Eye (tissue), 1 donor: Measurements from ENCODE around the gene HMGN4.
"Not testable (repeated sequence)": the region's sequence is repeated elsewhere in the genome, so short reads cannot be mapped to it uniquely, and the experiment has no call there.

Source experiments
- DNase-seq: peaks from one replicate; pipeline ENCODE4 v3.0.0-alpha.2; 2015

Gene HMGN4

DNA sequence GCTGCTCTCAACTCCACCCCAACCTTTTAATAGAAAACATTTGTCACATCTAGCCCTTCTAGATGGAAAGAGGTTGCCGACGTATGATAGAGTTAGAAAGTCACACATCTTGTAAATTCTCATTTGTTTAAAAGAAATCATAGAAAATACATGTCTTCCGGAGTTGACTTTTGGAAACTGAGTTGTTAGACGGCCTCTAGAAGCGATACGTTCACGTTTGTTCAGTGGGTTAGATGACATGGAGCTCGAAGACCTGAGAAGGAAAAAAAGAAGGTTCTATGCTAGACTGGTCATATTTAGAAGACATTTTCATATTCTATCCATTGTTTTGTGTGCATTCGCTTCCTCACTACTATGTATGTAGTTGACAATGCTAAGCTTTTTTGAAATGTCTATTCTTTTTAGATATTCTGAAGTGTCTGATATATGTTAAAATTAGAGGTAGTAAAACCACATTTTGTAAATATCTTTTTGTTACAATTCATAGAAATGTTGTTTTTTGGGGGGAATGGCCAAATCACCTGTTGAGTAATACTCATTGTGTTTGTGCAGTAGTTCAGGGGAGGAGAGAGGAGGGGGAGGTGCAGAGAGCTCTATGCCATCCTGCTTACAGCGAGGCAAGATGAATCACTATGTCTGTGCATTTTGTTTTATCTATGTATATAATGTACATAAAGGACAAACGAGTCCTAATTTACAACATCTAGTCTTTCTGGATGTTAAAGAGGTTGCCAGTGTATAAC lies 15.5 kb upstream of the HMGN4 start:
- DNase-seq: peak; percentile 42

DNA sequence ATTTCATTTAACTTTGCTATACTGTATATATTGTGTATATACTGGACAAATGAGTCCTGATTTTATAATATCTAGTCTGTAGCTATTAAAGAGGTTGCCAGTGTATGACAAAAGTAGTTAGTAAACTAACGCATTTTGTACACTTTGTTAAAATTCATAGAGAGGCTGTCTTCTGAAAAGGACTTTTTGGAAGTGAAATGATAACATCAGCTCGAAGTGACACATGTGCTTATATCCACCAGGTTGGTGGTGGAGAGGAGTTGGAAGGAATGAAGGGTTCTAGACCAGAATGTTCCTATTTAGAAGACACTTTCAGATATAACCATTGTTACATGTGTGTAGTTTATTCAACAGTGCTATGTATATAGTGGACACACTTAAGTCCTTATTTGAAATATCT lies 13.9 kb upstream of the HMGN4 start:
- not testable (repeated sequence) for DNase-seq

DNA sequence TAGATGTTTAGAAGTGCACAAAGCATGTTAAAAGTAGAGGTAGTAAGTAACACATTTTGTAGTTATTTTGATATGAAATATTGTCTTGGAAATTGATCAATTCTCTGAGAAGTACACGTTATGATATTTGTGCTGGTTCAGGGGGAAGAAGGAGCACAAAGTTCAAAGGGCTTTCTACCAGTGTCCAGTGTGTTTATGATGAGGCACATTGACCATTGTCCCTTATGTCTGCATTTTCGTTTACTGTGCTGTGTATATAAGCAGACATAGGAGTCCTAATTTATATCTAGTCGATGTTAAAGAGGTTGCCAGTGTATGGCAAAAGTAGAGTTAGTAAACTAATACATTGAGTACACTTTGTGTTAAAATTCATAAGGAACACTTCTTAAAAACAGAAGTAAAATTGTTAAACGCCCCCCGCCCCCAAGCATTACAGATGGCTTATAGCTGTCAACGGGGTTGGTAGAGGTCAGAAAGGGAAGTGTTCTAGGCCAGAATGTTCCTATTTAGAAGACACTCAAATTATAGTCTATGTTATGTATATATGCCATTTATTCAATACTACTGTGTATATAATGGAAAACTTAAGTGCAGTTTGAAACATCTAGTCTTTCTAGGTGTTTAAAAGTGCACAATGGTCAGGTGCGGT lies 13.3 kb upstream of the HMGN4 start:
- DNase-seq: no peak

GRCh38 chr6:26525838-26526237 lies 12.3 kb upstream of the HMGN4 start:
- DNase-seq: no peak

GRCh38 chr6:26526928-26527327 lies 11.2 kb upstream of the HMGN4 start:
- DNase-seq: no peak

DNA sequence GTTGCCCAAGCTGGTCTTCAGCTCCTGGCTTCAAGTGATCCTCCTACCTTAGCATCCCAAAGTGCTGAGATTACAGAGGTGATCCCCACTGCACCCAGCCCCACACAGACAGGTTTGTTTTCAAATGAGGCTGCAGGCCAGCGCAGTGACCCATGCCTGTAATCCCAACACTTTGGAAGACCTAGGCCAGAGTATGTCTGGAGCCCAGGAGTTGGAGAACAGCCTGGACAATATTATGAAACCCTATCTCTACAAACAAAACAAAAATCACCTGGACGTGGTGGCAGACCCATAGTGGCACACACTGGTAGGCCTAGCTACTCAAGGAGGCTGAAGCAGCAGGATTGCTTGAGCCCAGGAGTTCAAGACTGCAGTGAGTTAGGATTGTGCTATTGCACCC lies 8.0 kb upstream of the HMGN4 start:
- no peak for DNase-seq

DNA sequence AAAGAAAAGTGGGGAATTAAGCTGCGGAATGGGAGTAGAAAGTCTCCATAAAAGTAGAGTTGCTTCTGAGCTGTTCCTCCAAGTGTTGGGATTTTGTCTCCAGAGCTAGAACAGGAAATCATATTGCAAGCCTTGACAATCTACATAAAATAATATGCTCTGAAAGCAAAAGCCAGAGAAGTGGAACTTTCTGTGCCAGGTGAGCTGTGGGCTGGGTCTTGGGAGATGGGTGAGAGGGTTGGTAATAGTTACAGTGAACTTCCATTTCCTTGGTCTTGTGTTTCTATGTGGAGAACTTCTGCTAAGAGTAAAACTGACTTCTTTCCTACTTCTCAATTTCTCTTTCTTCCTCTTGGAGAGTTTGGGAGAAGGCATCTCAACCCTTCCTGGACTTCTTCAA lies 6.3 kb upstream of the HMGN4 start:
- no peak for DNase-seq

DNA sequence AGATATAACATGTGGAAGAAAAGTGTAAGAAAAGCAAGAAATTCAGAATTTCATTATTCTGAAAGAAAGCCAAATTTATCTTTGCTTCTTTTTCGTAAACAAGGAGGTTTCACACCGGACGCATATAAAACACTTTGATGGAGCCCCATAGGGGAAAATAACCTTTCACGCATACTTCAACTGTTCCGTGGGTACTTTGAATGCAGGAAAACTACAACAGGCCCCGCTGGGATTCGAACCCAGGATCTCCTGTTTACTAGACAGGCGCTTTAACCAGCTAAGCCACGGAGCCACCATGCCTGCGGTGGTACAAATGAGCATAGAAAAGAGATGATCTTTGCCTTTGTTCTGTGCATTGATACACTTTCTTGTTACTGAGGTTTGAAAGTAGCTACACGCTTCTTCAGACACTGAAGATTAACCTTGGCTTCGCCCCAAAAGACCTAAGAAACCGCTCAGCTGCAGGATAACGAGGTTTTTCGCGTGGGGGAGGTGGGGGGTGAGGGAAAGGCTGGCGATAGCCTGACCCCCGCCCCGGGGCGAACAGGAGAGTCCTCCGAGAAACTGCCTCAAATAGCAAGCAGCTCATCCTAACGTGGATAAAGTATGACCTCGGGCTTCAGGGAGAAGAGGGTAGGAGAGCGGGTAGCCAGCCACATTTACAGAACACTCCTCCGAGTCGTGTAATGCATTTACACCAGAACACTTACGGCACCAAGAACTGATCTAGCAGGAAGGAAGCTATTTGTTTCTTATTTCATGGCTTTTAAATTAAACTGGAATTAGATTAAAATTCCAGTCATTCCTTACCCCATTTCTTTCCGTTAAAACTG lies 5.3 kb upstream of the HMGN4 start:
- peak; percentile 100 for DNase-seq

DNA sequence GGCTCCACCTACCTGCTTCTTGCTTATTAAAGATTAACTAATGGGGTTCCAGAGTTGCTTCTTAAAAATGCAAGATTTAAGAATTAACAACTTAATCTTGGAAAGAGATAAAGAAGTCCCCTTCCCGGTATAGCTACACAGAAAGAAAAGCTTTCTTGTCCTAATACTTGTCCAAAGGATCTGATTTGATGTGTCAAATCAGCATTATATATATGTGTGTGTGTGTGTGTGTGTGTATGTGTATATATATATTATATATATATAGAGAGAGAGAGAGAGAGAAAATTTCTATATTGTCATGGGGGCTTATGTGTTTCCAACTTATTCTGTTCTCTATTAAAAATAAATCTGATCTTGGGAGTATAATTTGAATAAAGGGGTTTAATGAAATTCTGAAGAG lies 4.6 kb upstream of the HMGN4 start:
- DNase-seq: no peak

- peak; percentile 40 for DNase-seq
Observed at GRCh38 chr6:26534681-26535465, 3.3 kb upstream of the HMGN4 start.

- DNase-seq: peak; percentile 80
Observed at GRCh38 chr6:26536571-26537159, 1.5 kb upstream of the HMGN4 start.

DNA sequence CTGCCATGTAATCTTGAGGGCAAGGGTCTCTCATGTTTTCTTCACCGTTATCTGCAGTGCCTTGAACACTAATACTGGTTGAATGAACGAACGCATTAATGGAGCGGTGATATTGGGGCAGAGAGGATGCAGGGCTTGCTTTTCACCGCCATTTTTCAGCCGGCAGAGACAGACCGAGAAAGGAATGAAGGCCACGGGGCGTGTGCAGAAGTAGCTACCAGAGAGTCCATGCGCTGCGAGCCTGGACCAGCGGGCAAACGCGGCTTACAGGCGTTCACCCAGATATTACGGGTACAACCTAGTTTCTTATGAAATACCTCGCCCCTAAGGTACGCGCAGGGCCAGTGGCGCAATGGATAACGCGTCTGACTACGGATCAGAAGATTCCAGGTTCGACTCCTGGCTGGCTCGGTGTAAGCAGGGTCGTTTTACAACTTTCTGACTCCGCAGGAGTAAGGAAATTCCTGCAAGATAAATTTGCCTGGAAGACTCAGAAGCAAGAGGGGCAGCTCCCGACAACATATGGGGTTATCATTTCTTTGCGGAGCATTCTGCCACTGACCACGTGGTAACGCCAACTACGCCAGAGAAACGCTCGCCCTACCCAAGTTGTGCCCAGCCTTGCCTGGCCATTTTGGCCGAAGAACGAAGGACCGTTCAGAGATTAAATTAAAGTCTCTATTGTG lies 863 bp upstream of the HMGN4 start:
- peak; percentile 99 for DNase-seq

GRCh38 chr6:26538572-26538902 lies 371 bp downstream of the HMGN4 start:
- DNase-seq: no peak

DNA sequence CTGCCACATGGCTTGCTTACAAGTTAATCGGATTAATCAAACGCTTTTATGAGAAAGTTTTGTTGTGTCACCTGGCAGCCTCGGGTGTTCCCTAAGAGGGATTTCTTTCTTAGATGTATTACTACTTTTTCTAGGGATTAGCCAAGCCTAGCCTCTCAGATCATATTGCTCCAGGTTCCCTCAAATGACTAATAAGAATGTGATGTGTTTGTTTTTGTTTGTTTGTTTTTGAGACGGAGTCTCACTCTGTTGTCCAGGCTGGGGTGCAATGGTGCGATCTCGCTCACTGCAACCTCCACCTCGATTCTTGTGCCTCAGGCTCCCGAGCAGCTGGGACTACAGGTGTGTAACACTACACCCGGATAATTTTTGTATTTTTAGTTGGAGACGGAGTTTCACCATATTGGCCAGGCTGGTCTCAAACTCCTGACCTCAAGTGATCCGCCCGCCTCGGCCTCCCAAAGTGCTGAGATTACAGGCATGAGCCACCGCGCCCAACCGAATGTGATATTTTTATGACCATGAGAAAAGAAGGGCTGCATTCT lies 977 bp downstream of the HMGN4 start:
- no peak for DNase-seq

DNA sequence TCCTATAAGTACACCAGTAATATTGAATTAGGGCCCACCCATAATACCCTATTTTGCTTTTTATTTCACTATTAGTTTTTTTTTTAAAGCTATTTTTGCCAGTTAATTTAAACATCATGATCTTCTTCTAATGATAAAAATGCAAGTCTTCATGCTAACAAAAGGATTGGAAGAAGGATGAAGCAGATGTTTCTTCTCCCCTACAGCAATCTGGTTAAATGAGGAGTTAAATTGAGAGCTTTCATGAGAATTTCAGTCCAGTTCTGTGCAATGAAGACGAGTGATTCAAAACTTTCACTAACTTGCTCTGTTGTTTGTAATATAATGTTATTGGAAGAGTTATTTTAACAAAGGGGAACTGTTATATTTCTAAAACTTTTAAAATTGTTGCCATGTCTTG lies 3.4 kb downstream of the HMGN4 start:
- DNase-seq: no peak

- DNase-seq: peak; percentile 20
Observed at GRCh38 chr6:26543953-26544352, 5.8 kb downstream of the HMGN4 start.

GRCh38 chr6:26544473-26544872 lies 6.3 kb downstream of the HMGN4 start:
- DNase-seq: no peak

DNA sequence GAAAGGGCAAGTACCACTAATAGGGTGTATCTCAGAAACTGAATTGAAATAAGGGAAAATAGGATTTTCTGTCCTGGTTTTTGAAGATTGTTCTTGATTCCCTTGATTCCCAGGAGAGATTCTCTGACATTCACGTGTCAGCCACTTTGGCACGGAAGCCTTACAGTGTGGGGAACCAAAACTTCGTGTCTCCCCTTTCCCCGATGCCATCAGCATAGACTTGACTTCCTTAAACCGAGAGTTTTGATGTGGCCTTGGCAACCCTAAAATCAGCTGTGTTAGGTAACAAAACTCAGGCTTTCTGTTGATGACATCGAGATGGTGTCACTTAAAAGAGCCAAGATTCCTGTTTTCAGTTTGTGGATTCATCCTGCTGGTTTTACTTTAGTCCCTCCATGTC lies 7.5 kb downstream of the HMGN4 start:
- no peak for DNase-seq

- not testable (repeated sequence) for DNase-seq
Observed at GRCh38 chr6:26547363-26547762, 9.2 kb downstream of the HMGN4 start.

DNA sequence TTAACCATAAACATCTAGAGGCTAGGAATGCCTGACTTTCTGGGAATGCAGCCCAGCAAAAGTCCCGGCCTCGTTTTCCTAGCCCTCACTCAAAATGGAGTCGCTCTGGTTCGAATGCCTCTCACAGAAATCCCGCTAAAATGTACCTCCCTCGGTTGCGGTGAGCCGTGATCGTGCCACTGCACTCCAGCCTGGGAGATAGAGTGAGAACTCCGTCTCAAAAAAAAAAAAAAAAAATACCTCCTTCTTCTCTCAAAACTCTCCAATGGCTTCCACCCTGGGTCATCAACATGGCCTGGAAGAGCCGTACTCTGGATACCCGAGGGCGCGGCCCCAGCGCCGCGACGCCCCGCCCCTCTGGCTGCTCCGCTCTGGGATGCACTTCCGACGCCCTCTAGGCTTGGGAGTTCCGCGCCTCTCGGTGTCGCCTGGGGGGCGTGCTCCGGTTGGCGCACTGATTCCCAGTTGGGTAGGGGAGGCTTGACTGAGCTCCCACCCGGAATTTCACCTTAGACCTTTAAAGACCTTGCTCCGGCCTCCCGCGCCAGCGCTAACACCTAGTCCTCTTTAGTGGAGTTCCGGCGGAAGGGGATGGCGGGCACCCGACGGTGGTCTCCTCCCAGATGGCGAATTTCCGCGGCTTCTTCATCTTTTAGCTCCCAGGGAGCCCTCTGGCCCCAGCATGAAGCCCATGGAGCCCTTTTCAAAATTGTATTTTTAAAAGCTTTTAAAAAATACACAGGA lies 12.3 kb downstream of the HMGN4 start:
- peak; percentile 82 for DNase-seq

DNA sequence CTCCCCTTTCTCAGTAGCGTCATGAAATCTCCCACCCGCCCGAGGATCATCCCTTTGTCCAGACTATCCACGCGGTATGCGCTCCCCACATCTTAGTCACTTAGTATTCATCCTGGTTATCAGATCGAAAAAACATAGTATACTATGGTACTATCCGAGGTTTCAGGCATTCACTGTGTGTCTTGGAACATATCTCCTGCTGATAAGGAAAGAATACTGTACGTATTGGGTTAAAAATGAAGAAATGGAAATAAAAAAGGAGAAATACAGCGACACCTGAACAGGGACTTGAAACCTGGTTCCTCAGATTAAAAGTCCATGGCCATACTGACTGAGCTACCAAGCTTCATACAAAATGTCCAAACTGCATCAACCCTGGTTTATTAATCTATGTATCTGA lies 14.0 kb downstream of the HMGN4 start:
- no peak for DNase-seq
